ENCODE measurements around the gene SCRN1. TPM values are rescaled to one million over a fixed set of nuclear protein-coding genes. Genes with fewer than 3 reads are reported as not detected.

SCRN1 gene
- total RNA-seq, 2 experiments from 2014 or later: 3.8 to 4.4 TPM

GRCh38 chr7:30027065-30027456, 37.5 kb upstream of the SCRN1 start:
- POLR2A ChIA-PET: no interaction called here
- intact Hi-C loops (cut with DNase I, micrococcal nuclease): loop anchor here (2.0 to 10.0 kb wide), 7 partner anchors 110 to 478 kb away; partner anchors contain the start of genes GGCT (in 2 of the 2), NOD1 (in 1 of the 2) and ZNRF2 (in 1 of the 2)
- H3K36me3 Mint-ChIP-seq (ENCODE audit: low read depth): peaks cover 5% of the 10 kb centered on the region
- H3K4me3 Mint-ChIP-seq: no peak overlapping the region
- peak; percentile 50 for DNase-seq
- peak overlapping the region; percentile 90 for H3K27ac Mint-ChIP-seq
- peak; percentile 23 for ATAC-seq
- CTCF ChIA-PET: interaction anchor here (1.5 to 1.7 kb wide), 2 partner anchors 35 to 248 kb away, joined by 7 to 8 read pairs; no protein-coding TSS in a partner anchor
- no peaks in the 10 kb centered on the region for H3K27me3 Mint-ChIP-seq
- no peaks in the 10 kb centered on the region for H3K9me3 Mint-ChIP-seq (ENCODE audit: low read depth)
- H3K4me1 Mint-ChIP-seq: peaks cover 32% of the 10 kb centered on the region

GRCh38 chr7:30026229-30027064, 36.8 kb upstream of the SCRN1 start, which contains the start of gene FKBP14:
TSS of gene FKBP14 (minus strand) at chr7:30026702. CDS start at chr7:30026508, 194 bp downstream.
- peak; percentile 95 for DNase-seq
- H3K9me3 Mint-ChIP-seq (ENCODE audit: low read depth): no peaks in the 10 kb centered on the region
- CTCF ChIA-PET: interaction anchor here (1.5 to 1.7 kb wide), 2 partner anchors 35 to 249 kb away, joined by 7 to 8 read pairs; no protein-coding TSS in a partner anchor
- H3K4me3 Mint-ChIP-seq: no peak within 1 kb of the TSS
- peak; percentile 91 for ATAC-seq
- peaks cover 34% of the 10 kb centered on the region for H3K4me1 Mint-ChIP-seq
- H3K27ac Mint-ChIP-seq: peak within 1 kb of the TSS; percentile 90
- intact Hi-C loops (cut with DNase I, micrococcal nuclease): loop anchor here (1.0 to 10.0 kb wide), 8 partner anchors 111 to 568 kb away; partner anchors contain the start of genes GGCT (in 2 of the 2), GARS1 (in 1 of the 2), NOD1 (in 1 of the 2) and ZNRF2 (in 1 of the 2)
- POLR2A ChIA-PET: no interaction called here
- no peaks in the 10 kb centered on the region for H3K27me3 Mint-ChIP-seq
- H3K36me3 Mint-ChIP-seq (ENCODE audit: low read depth): peaks cover 5% of the 10 kb centered on the region

DNA sequence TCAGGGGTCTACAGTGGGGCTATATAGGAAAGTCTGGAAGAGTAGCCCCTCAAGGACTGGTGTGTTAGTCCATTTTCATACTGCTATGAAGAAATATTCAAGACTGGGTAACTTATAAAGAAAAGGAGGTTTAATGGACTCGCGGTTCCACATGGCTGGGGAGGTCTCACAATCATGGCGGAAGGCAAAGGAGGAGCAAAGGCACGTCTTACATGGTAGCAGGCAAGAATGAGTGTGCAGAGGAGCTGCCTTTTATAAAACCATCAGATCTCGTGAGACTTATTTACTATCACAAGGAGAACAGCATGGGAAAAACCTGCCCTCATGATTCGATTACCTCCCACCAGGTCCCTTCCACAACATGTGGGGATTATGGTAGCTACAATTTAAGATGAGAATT, 33.9 kb upstream of the SCRN1 start:
- Mint-ChIP-seq H3K9me3 (ENCODE audit: low read depth) (no peaks in the 10 kb centered on the region), H3K27ac (no peak overlapping the region), H3K36me3 (ENCODE audit: low read depth) (peaks cover 5% of the 10 kb centered on the region), H3K4me3 (no peak overlapping the region), H3K4me1 (peaks cover 39% of the 10 kb centered on the region), H3K27me3 (no peaks in the 10 kb centered on the region)
- DNase-seq (no peak), ATAC-seq (no peak)
- intact Hi-C loops (cut with DNase I, micrococcal nuclease): loop anchor here in 1 of 2 experiments (10.0 kb wide), 1 partner anchor 339 kb away; no protein-coding TSS in a partner anchor
- ChIA-PET POLR2A (no interaction called here), CTCF (interaction anchor here (0.6 kb wide), 1 partner anchor 346 kb away, joined by 5 read pairs; no protein-coding TSS in a partner anchor)

DNA sequence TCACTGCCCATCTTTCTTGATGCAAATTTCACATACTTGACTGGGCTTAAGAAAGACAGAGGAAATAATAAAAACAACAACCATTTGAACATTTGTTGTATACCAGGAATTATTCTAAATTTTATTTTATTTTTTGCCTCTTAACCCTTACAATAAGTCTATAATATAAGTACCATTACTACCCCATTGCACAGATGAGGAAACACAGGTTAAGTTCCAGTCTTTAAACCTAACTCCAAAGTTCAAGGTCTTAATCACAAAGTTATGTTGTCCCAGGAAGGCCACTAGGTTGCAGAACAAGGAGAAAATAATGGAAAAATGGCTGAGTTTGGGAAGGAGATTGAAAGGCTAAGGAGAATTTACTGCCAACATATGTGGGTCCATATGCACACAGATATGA, 33.4 kb upstream of the SCRN1 start:
- no peak overlapping the region for H3K4me3 Mint-ChIP-seq
- CTCF ChIA-PET: no interaction called here
- no peak for DNase-seq
- peaks cover 8% of the 10 kb centered on the region for H3K36me3 Mint-ChIP-seq (ENCODE audit: low read depth)
- ATAC-seq: no peak
- no peak overlapping the region for H3K27ac Mint-ChIP-seq
- POLR2A ChIA-PET: no interaction called here
- intact Hi-C loops (cut with DNase I, micrococcal nuclease): loop anchor here in 1 of 2 experiments (10.0 kb wide), 1 partner anchor 338 kb away; no protein-coding TSS in a partner anchor
- no peaks in the 10 kb centered on the region for H3K9me3 Mint-ChIP-seq (ENCODE audit: low read depth)
- H3K27me3 Mint-ChIP-seq: no peaks in the 10 kb centered on the region
- H3K4me1 Mint-ChIP-seq: peaks cover 39% of the 10 kb centered on the region

- ATAC-seq (no peak), DNase-seq (no peak)
- peaks cover 8% of the 10 kb centered on the region for H3K36me3 Mint-ChIP-seq (ENCODE audit: low read depth)
- no peaks in the 10 kb centered on the region for H3K27me3 Mint-ChIP-seq
- H3K4me1 Mint-ChIP-seq: peaks cover 31% of the 10 kb centered on the region
- CTCF ChIA-PET: no interaction called here
- no peak overlapping the region for H3K4me3 Mint-ChIP-seq
- H3K27ac Mint-ChIP-seq: no peak overlapping the region
- no peaks in the 10 kb centered on the region for H3K9me3 Mint-ChIP-seq (ENCODE audit: low read depth)
- POLR2A ChIA-PET: no interaction called here
- intact Hi-C loops (cut with DNase I, micrococcal nuclease): loop anchor here in 1 of 2 experiments (10.0 kb wide), 1 partner anchor 336 kb away; no protein-coding TSS in a partner anchor
Measured at GRCh38 chr7:30020535-30020934, 30.9 kb upstream of the SCRN1 start.

DNA sequence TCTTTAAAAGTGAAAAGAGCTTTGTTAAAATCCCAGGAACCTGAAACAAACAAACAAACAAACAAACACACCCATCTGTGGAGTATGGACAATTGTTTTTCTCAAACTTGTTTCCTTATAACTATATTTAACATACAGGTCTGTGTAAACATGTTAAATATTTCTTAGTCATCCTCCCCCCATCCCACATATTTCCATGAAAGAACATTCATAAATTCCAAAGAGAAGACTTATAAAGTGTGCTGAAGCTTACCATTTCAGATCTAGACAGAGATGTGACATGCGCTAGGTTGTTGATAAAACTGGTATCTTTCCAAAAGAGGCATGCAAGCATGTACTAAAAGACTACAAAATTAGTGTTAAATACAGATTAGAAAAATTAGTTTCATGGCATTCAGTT, 30.4 kb upstream of the SCRN1 start:
- Mint-ChIP-seq H3K36me3 (ENCODE audit: low read depth) (peaks cover 6% of the 10 kb centered on the region), H3K4me3 (no peak overlapping the region), H3K4me1 (peaks cover 26% of the 10 kb centered on the region), H3K27me3 (no peaks in the 10 kb centered on the region), H3K27ac (no peak overlapping the region), H3K9me3 (ENCODE audit: low read depth) (no peaks in the 10 kb centered on the region)
- ATAC-seq (no peak), DNase-seq (no peak)
- ChIA-PET CTCF (no interaction called here), POLR2A (no interaction called here)
- intact Hi-C loops (cut with DNase I, micrococcal nuclease): loop anchor here in 1 of 2 experiments (10.0 kb wide), 1 partner anchor 335 kb away; no protein-coding TSS in a partner anchor

GRCh38 chr7:30019387-30019786, 29.8 kb upstream of the SCRN1 start:
- Mint-ChIP-seq H3K4me3 (no peak overlapping the region), H3K36me3 (ENCODE audit: low read depth) (peaks cover 6% of the 10 kb centered on the region), H3K27ac (no peak overlapping the region), H3K27me3 (no peaks in the 10 kb centered on the region), H3K4me1 (peaks cover 20% of the 10 kb centered on the region), H3K9me3 (ENCODE audit: low read depth) (no peaks in the 10 kb centered on the region)
- no peak for DNase-seq
- POLR2A ChIA-PET: no interaction called here
- no peak for ATAC-seq
- CTCF ChIA-PET: no interaction called here
- intact Hi-C loops (cut with DNase I, micrococcal nuclease): no loop called here

GRCh38 chr7:30018451-30018850, 28.9 kb upstream of the SCRN1 start:
- no peaks in the 10 kb centered on the region for H3K9me3 Mint-ChIP-seq (ENCODE audit: low read depth)
- H3K36me3 Mint-ChIP-seq (ENCODE audit: low read depth): peaks cover 8% of the 10 kb centered on the region
- ChIA-PET POLR2A (no interaction called here), CTCF (interaction anchor here (0.6 kb wide), 1 partner anchor 76 kb away, joined by 3 read pairs; no protein-coding TSS in a partner anchor)
- H3K4me1 Mint-ChIP-seq: peaks cover 11% of the 10 kb centered on the region
- ATAC-seq (no peak), DNase-seq (no peak)
- no peaks in the 10 kb centered on the region for H3K27me3 Mint-ChIP-seq
- intact Hi-C loops (cut with DNase I, micrococcal nuclease): no loop called here
- H3K4me3 Mint-ChIP-seq: no peak overlapping the region
- no peak overlapping the region for H3K27ac Mint-ChIP-seq

DNA sequence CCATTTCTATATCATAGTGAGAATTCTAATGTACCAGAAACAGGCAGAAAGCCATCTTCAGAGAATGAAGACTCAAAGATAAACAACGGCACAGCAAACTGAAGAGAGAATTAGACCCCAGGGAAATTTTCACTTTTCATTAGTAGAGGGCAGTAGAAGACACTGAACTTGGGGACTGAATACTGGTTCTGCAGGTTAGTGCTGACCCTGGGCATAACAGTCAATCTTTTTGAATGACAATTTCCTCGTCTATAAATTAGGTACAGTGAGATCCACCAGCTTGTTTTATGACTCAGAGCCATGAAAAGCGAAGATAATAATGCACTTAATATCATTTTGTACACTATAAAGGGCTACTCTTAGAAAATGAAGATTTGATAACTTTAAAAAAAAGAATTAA, 23.2 kb upstream of the SCRN1 start:
- Mint-ChIP-seq H3K27me3 (no peaks in the 10 kb centered on the region), H3K27ac (no peak overlapping the region), H3K4me1 (no peaks in the 10 kb centered on the region), H3K4me3 (no peak overlapping the region), H3K9me3 (ENCODE audit: low read depth) (no peaks in the 10 kb centered on the region), H3K36me3 (ENCODE audit: low read depth) (peaks cover 5% of the 10 kb centered on the region)
- intact Hi-C loops (cut with DNase I, micrococcal nuclease): no loop called here
- ATAC-seq (no peak), DNase-seq (no peak)
- POLR2A ChIA-PET: no interaction called here
- CTCF ChIA-PET: interaction anchor here (1.0 to 1.9 kb wide), 2 partner anchors 28 to 48 kb away, joined by 4 to 5 read pairs; no protein-coding TSS in a partner anchor

DNA sequence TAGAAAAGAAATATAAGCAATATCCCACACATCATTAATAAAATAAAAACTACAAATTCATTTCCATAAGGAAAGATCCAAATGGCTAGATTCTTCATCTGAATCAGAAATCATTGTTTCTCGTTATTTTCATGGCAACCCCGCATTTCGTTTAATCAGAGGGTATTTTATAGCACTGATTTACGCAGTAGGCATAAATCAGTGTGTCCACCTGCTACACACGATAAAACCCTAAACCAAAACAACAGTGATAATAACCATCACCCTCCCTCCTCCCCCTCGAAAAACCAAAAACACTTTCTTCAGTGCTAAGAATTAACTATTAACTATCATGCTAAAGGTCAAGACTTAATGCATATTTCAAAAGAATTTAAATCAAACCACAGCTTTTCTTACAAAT, 20.4 kb upstream of the SCRN1 start:
- CTCF ChIA-PET: interaction anchor here (0.6 kb wide), 1 partner anchor 58 kb away, joined by 3 read pairs; no protein-coding TSS in a partner anchor
- POLR2A ChIA-PET: no interaction called here
- Mint-ChIP-seq H3K9me3 (ENCODE audit: low read depth) (no peaks in the 10 kb centered on the region), H3K4me3 (no peak overlapping the region), H3K4me1 (no peaks in the 10 kb centered on the region), H3K27me3 (no peaks in the 10 kb centered on the region), H3K27ac (no peak overlapping the region), H3K36me3 (ENCODE audit: low read depth) (peaks cover 2% of the 10 kb centered on the region)
- ATAC-seq: no peak
- intact Hi-C loops (cut with DNase I, micrococcal nuclease): no loop called here
- DNase-seq: no peak

DNA sequence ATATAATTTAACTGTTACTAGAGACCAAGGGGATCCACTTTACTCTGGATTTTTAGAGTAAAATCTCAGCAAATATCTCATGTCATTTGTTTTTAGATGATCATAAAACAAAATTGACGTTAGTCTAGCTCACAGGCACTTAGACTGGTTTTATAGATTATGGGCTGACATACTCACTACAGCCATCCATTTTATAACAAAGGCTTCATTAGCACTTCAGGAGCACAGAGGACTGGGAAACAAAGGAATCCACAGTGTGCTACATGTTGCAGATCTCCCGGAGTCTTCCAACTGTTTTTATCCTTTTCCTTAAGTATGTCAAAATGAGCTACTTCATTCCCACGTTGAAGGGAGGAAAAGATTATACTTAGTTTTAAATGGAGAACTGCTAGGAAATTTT, 15.9 kb upstream of the SCRN1 start:
- ATAC-seq (no peak), DNase-seq (no peak)
- H3K4me1 Mint-ChIP-seq: no peaks in the 10 kb centered on the region
- no peaks in the 10 kb centered on the region for H3K9me3 Mint-ChIP-seq (ENCODE audit: low read depth)
- no peak overlapping the region for H3K27ac Mint-ChIP-seq
- intact Hi-C loops (cut with DNase I, micrococcal nuclease): no loop called here
- H3K36me3 Mint-ChIP-seq (ENCODE audit: low read depth): no peaks in the 10 kb centered on the region
- CTCF ChIA-PET: interaction anchor here (1.3 kb wide), 1 partner anchor 20 kb away, joined by 3 read pairs; no protein-coding TSS in a partner anchor
- no peak overlapping the region for H3K4me3 Mint-ChIP-seq
- POLR2A ChIA-PET: no interaction called here
- H3K27me3 Mint-ChIP-seq: peaks cover 4% of the 10 kb centered on the region
